IPS DF 4.7 (cell line): ENCODE results near the gene UBE2J1.

Source experiments
- DNase-seq: peaks from one replicate; pipeline ENCODE4 v3.0.0-alpha.2; 2013; ENCODE audit warnings: low spot score; ENCODE audit errors: extremely low read depth

Gene UBE2J1

GRCh38 chr6:89368107-89368506 is 15.6 kb upstream of the UBE2J1 start:
- no peak for DNase-seq

- DNase-seq: no peak
These were observed 12.1 kb upstream of the UBE2J1 start for GRCh38 chr6:89364586-89364985.

GRCh38 chr6:89361171-89361570 is 8.6 kb upstream of the UBE2J1 start:
- no peak for DNase-seq

GRCh38 chr6:89360415-89360999 is 8.0 kb upstream of the UBE2J1 start:
- no peak for DNase-seq

- no peak for DNase-seq
These were observed 7.0 kb upstream of the UBE2J1 start for GRCh38 chr6:89359561-89359960.

GRCh38 chr6:89357390-89357789 is 4.9 kb upstream of the UBE2J1 start:
- no peak for DNase-seq

GRCh38 chr6:89356642-89357170 is 4.2 kb upstream of the UBE2J1 start:
- no peak for DNase-seq

GRCh38 chr6:89355511-89356194 is 3.1 kb upstream of the UBE2J1 start:
- DNase-seq: no peak

- DNase-seq: no peak
These were observed 1.3 kb upstream of the UBE2J1 start for GRCh38 chr6:89353702-89354392.

GRCh38 chr6:89353118-89353556 is 615 bp upstream of the UBE2J1 start:
- no peak for DNase-seq

GRCh38 chr6:89351671-89352277 is 748 bp downstream of the UBE2J1 start:
- DNase-seq: no peak

GRCh38 chr6:89350281-89350966 is 2.1 kb downstream of the UBE2J1 start:
- no peak for DNase-seq

GRCh38 chr6:89348372-89348771 is 4.2 kb downstream of the UBE2J1 start:
- no peak for DNase-seq

GRCh38 chr6:89347825-89348224 is 4.7 kb downstream of the UBE2J1 start:
- no peak for DNase-seq

GRCh38 chr6:89346433-89346832 is 6.1 kb downstream of the UBE2J1 start:
- DNase-seq: no peak

- DNase-seq: no peak
These were observed 13.0 kb downstream of the UBE2J1 start for GRCh38 chr6:89339565-89339964.

GRCh38 chr6:89335164-89335563 is 17.4 kb downstream of the UBE2J1 start:
- DNase-seq: no peak

GRCh38 chr6:89330910-89331309 is 21.6 kb downstream of the UBE2J1 start:
- no peak for DNase-seq

- no peak for DNase-seq
These were observed 23.5 kb downstream of the UBE2J1 start for GRCh38 chr6:89328976-89329375.

- DNase-seq: no peak
These were observed 28.2 kb downstream of the UBE2J1 start for GRCh38 chr6:89324304-89324703.

- DNase-seq: no peak
These were observed 29.0 kb downstream of the UBE2J1 start for GRCh38 chr6:89323511-89323971.
